ENCODE data around the gene MSI2.

Gene MSI2

GRCh38 chr17:57259306-57259705, 3.0 kb downstream of the MSI2 start:
- Histone ChIP-seq H3K4me3 (no peak overlapping the region), H3K27ac (no peak overlapping the region), H3K36me3 (ENCODE audit: insufficient read depth, low read length) (peaks cover 13% of the 10 kb centered on the region; the same call in 1 of the 2 replicates), H3K9me3 (ENCODE audit: low read depth, low read length) (no peaks in the 10 kb centered on the region), H3K9ac (ENCODE audit: insufficient read length) (no peak overlapping the region)
- DNase-seq (ENCODE audit: low read depth, low spot score) = no peak
- TF ChIP-seq EZH2 (IDR thresholded peaks at IDR 0.05) = no peak
- TF ChIP-seq FOXP2 (optimal IDR thresholded peaks at IDR 0.05; ENCODE audit: control extremely low read depth, extremely low read length, insufficient read depth) = no peak
- no peak for TF ChIP-seq POLR2AphosphoS5 (IDR thresholded peaks at IDR 0.05; ENCODE audit: borderline replicate concordance, low read depth, low read length)

- Histone ChIP-seq H3K9ac (ENCODE audit: insufficient read length) (no peak overlapping the region), H3K4me3 (no peak overlapping the region), H3K36me3 (ENCODE audit: insufficient read depth, low read length) (peaks cover 13% of the 10 kb centered on the region; the same call in 1 of the 2 replicates), H3K27ac (no peak overlapping the region), H3K9me3 (ENCODE audit: low read depth, low read length) (no peaks in the 10 kb centered on the region)
- no peak for DNase-seq (ENCODE audit: low read depth, low spot score)
- TF ChIP-seq EZH2 (IDR thresholded peaks at IDR 0.05) (no peak), FOXP2 (optimal IDR thresholded peaks at IDR 0.05; ENCODE audit: control extremely low read depth, extremely low read length, insufficient read depth) (no peak), POLR2AphosphoS5 (IDR thresholded peaks at IDR 0.05; ENCODE audit: borderline replicate concordance, low read depth, low read length) (no peak)
Observed at GRCh38 chr17:57259817-57260216, 3.5 kb downstream of the MSI2 start.

GRCh38 chr17:57260325-57261083, 4.2 kb downstream of the MSI2 start:
- DNase-seq (ENCODE audit: low read depth, low spot score) = no peak
- H3K9ac ChIP-seq (ENCODE audit: insufficient read length) = no peak overlapping the region
- no peaks in the 10 kb centered on the region for H3K9me3 ChIP-seq (ENCODE audit: low read depth, low read length)
- no peak overlapping the region for H3K4me3 ChIP-seq
- H3K27ac ChIP-seq = no peak overlapping the region
- peaks cover 15% of the 10 kb centered on the region; the same call in 1 of the 2 replicates for H3K36me3 ChIP-seq (ENCODE audit: insufficient read depth, low read length)
- TF ChIP-seq EZH2 (IDR thresholded peaks at IDR 0.05) (no peak), POLR2AphosphoS5 (IDR thresholded peaks at IDR 0.05; ENCODE audit: borderline replicate concordance, low read depth, low read length) (no peak), FOXP2 (optimal IDR thresholded peaks at IDR 0.05; ENCODE audit: control extremely low read depth, extremely low read length, insufficient read depth) (no peak)

- TF ChIP-seq FOXP2 (optimal IDR thresholded peaks at IDR 0.05; ENCODE audit: control extremely low read depth, extremely low read length, insufficient read depth) (no peak), EZH2 (IDR thresholded peaks at IDR 0.05) (no peak), POLR2AphosphoS5 (IDR thresholded peaks at IDR 0.05; ENCODE audit: borderline replicate concordance, low read depth, low read length) (no peak)
- Histone ChIP-seq H3K9me3 (ENCODE audit: low read depth, low read length) (no peaks in the 10 kb centered on the region), H3K27ac (no peak overlapping the region), H3K4me3 (no peak overlapping the region), H3K9ac (ENCODE audit: insufficient read length) (no peak overlapping the region), H3K36me3 (ENCODE audit: insufficient read depth, low read length) (peaks cover 20% of the 10 kb centered on the region; the same call in 1 of the 2 replicates)
- DNase-seq (ENCODE audit: low read depth, low spot score) = no peak
Observed at GRCh38 chr17:57261084-57261461, 4.8 kb downstream of the MSI2 start.

GRCh38 chr17:57262557-57262956, 6.2 kb downstream of the MSI2 start:
- Histone ChIP-seq H3K4me3 (no peak overlapping the region), H3K9ac (ENCODE audit: insufficient read length) (no peak overlapping the region), H3K9me3 (ENCODE audit: low read depth, low read length) (no peaks in the 10 kb centered on the region), H3K27ac (no peak overlapping the region), H3K36me3 (ENCODE audit: insufficient read depth, low read length) (peaks cover 24% of the 10 kb centered on the region; the same call in 1 of the 2 replicates)
- DNase-seq (ENCODE audit: low read depth, low spot score) = no peak
- no peak for TF ChIP-seq FOXP2 (optimal IDR thresholded peaks at IDR 0.05; ENCODE audit: control extremely low read depth, extremely low read length, insufficient read depth)
- no peak for TF ChIP-seq POLR2AphosphoS5 (IDR thresholded peaks at IDR 0.05; ENCODE audit: borderline replicate concordance, low read depth, low read length)
- TF ChIP-seq EZH2 (IDR thresholded peaks at IDR 0.05) = no peak

- Histone ChIP-seq H3K4me3 (no peak overlapping the region), H3K36me3 (ENCODE audit: insufficient read depth, low read length) (peaks cover 24% of the 10 kb centered on the region; the same call in 1 of the 2 replicates), H3K27ac (no peak overlapping the region), H3K9ac (ENCODE audit: insufficient read length) (no peak overlapping the region), H3K9me3 (ENCODE audit: low read depth, low read length) (no peaks in the 10 kb centered on the region)
- DNase-seq (ENCODE audit: low read depth, low spot score) = no peak
- TF ChIP-seq FOXP2 (optimal IDR thresholded peaks at IDR 0.05; ENCODE audit: control extremely low read depth, extremely low read length, insufficient read depth) (no peak), POLR2AphosphoS5 (IDR thresholded peaks at IDR 0.05; ENCODE audit: borderline replicate concordance, low read depth, low read length) (no peak), EZH2 (IDR thresholded peaks at IDR 0.05) (no peak)
Observed at GRCh38 chr17:57264250-57264649, 7.9 kb downstream of the MSI2 start.

GRCh38 chr17:57264776-57265175, 8.5 kb downstream of the MSI2 start:
- no peak for DNase-seq (ENCODE audit: low read depth, low spot score)
- no peak for TF ChIP-seq FOXP2 (optimal IDR thresholded peaks at IDR 0.05; ENCODE audit: control extremely low read depth, extremely low read length, insufficient read depth)
- TF ChIP-seq POLR2AphosphoS5 (IDR thresholded peaks at IDR 0.05; ENCODE audit: borderline replicate concordance, low read depth, low read length) = no peak
- TF ChIP-seq EZH2 (IDR thresholded peaks at IDR 0.05) = no peak
- Histone ChIP-seq H3K4me3 (no peak overlapping the region), H3K9ac (ENCODE audit: insufficient read length) (no peak overlapping the region), H3K36me3 (ENCODE audit: insufficient read depth, low read length) (peaks cover 24% of the 10 kb centered on the region; the same call in 1 of the 2 replicates), H3K9me3 (ENCODE audit: low read depth, low read length) (no peaks in the 10 kb centered on the region), H3K27ac (no peak overlapping the region)

- peaks cover 23% of the 10 kb centered on the region; the same call in 1 of the 2 replicates for H3K36me3 ChIP-seq (ENCODE audit: insufficient read depth, low read length)
- no peak overlapping the region for H3K27ac ChIP-seq
Observed at GRCh38 chr17:57266902-57267311, 10.6 kb downstream of the MSI2 start.

More at GRCh38 chr17:57266902-57267311, 10.6 kb downstream of the MSI2 start:
- H3K4me3 ChIP-seq = no peak overlapping the region
- no peak overlapping the region for H3K9ac ChIP-seq (ENCODE audit: insufficient read length)
- no peaks in the 10 kb centered on the region for H3K9me3 ChIP-seq (ENCODE audit: low read depth, low read length)
- TF ChIP-seq EZH2 (IDR thresholded peaks at IDR 0.05) (no peak), FOXP2 (optimal IDR thresholded peaks at IDR 0.05; ENCODE audit: control extremely low read depth, extremely low read length, insufficient read depth) (no peak), POLR2AphosphoS5 (IDR thresholded peaks at IDR 0.05; ENCODE audit: borderline replicate concordance, low read depth, low read length) (no peak)
- DNase-seq (ENCODE audit: low read depth, low spot score) = no peak

Data from SK-N-MC (cell line).